ENCODE results near the gene SEC61A1.

DNA sequence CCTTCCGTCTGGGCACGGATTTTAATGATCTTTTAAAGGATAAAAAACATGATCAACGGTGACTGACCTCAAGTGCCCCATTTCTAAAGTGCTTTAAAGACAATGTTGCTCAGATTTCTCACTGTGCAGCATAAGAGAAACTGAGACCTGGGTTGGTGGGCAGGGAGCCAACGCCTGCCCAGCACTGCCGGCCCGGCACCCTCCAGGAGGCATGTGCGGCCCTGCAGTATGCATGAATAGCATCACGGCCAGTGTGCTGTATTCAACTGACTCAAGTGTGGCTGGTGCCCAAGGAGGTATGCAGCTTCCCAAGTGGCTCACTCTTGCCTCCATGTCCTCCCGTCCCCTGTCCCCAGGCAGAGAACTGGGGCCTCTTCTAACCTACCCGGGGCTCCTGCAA is 30.3 kb downstream of the SEC61A1 start:
- TF ChIP-seq, protein P1, sequence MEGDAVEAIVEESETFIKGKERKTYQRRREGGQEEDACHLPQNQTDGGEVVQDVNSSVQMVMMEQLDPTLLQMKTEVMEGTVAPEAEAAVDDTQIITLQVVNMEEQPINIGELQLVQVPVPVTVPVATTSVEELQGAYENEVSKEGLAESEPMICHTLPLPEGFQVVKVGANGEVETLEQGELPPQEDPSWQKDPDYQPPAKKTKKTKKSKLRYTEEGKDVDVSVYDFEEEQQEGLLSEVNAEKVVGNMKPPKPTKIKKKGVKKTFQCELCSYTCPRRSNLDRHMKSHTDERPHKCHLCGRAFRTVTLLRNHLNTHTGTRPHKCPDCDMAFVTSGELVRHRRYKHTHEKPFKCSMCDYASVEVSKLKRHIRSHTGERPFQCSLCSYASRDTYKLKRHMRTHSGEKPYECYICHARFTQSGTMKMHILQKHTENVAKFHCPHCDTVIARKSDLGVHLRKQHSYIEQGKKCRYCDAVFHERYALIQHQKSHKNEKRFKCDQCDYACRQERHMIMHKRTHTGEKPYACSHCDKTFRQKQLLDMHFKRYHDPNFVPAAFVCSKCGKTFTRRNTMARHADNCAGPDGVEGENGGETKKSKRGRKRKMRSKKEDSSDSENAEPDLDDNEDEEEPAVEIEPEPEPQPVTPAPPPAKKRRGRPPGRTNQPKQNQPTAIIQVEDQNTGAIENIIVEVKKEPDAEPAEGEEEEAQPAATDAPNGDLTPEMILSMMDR (conservative IDR thresholded peaks at IDR 0.05; ENCODE audit: low read depth, low read length), result no peak
- TF ChIP-seq EZH2phosphoT487 (IDR thresholded peaks at IDR 0.05; ENCODE audit: borderline replicate concordance, low read length), result no peak
